HepG2 (cell line): ENCODE measurements around the gene FAM111B. TPM values are rescaled to one million over a fixed set of nuclear protein-coding genes. Genes with fewer than 3 reads are reported as not detected.

Experiments
- CREM ChIP-seq, 2 experiments: sonication (generic) in 1 of 2; formaldehyde crosslinking in 1 of 2; IDR thresholded peaks; 2 replicates each; pipeline versions ENCODE4 v1.4.0 to v1.6.1; 2016 to 2020; ENCODE audit warnings: antibody characterized with exemption in 1 of 2, mild to moderate bottlenecking in 1 of 2, missing genetic modification reagents in 1 of 2
- HNRNPLL ChIP-seq: fragments of 200-400 bp; formaldehyde crosslinking; IDR thresholded peaks from 2 replicates; pipeline ENCODE4 v1.6.1; 2017; ENCODE audit warnings: mild to moderate bottlenecking, low read depth, low read length; ENCODE audit not compliant: poor library complexity, severe bottlenecking
- HNRNPUL1 ChIP-seq: fragments of 200-400 bp; formaldehyde crosslinking; IDR thresholded peaks from 2 replicates; pipeline ENCODE4 v1.6.1; 2017; ENCODE audit warnings: low read depth, mild to moderate bottlenecking, low read length, moderate library complexity
- KMT2A ChIP-seq: sonication (generic); formaldehyde crosslinking; IDR thresholded peaks from 2 replicates; pipeline ENCODE4 v1.4.0; 2020; ENCODE audit warnings: missing genetic modification reagents
- LBX2 ChIP-seq: sonication (generic); formaldehyde crosslinking; IDR thresholded peaks from 2 replicates; pipeline ENCODE4 v1.5.0; 2020; ENCODE audit warnings: missing genetic modification reagents, mild to moderate bottlenecking, borderline replicate concordance
- TAF15 ChIP-seq: fragments of 200-400 bp; formaldehyde crosslinking; IDR thresholded peaks from one replicate; pipeline ENCODE4 v1.6.1; 2018; ENCODE audit warnings: mild to moderate bottlenecking, low read depth, low read length; ENCODE audit not compliant: poor library complexity, severe bottlenecking
- TGIF2 ChIP-seq: IDR thresholded peaks from 2 replicates; pipeline ENCODE4 v1.6.1; 2016; ENCODE audit warnings: control low read depth, missing compliant biosample characterization
- TOPORS ChIP-seq: sonication (generic); formaldehyde crosslinking; IDR thresholded peaks from 2 replicates; pipeline ENCODE4 v1.8.0; 2023; ENCODE audit warnings: mild to moderate bottlenecking, missing genetic modification reagents
- ZKSCAN5 ChIP-seq: sonication (generic); formaldehyde crosslinking; IDR thresholded peaks from 2 replicates; pipeline ENCODE4 v1.5.1; 2020; ENCODE audit warnings: mild to moderate bottlenecking, missing genetic modification reagents
- ZMYM4 ChIP-seq: sonication (generic); formaldehyde crosslinking; IDR thresholded peaks from 2 replicates; pipeline ENCODE4 v1.8.1; 2023; ENCODE audit warnings: mild to moderate bottlenecking, missing genetic modification reagents
- ZNF335 ChIP-seq: sonication (generic); formaldehyde crosslinking; IDR thresholded peaks from 2 replicates; pipeline ENCODE4 v1.4.0; 2020; ENCODE audit warnings: missing genetic modification reagents
- ZNF383 ChIP-seq: sonication (generic); formaldehyde crosslinking; IDR thresholded peaks from 2 replicates; pipeline ENCODE4 v1.4.0; 2020; ENCODE audit warnings: missing genetic modification reagents, mild to moderate bottlenecking, borderline replicate concordance
- ZNF598 ChIP-seq: sonication (generic); formaldehyde crosslinking; IDR thresholded peaks from 2 replicates; pipeline ENCODE4 v1.5.1; 2020; ENCODE audit warnings: mild to moderate bottlenecking, missing genetic modification reagents, borderline replicate concordance
- ZNF629 ChIP-seq: sonication (generic); formaldehyde crosslinking; conservative IDR thresholded peaks from 2 replicates; pipeline ENCODE4 v1.5.0; 2020; ENCODE audit warnings: missing genetic modification reagents
- ZNF652 ChIP-seq: IDR thresholded peaks from 2 replicates; pipeline ENCODE4 v1.6.1; 2016; ENCODE audit warnings: low read depth, borderline replicate concordance
- ZNF674 ChIP-seq: sonication (generic); formaldehyde crosslinking; IDR thresholded peaks from 2 replicates; pipeline ENCODE4 v1.5.0; 2020; ENCODE audit warnings: low read depth, mild to moderate bottlenecking, missing genetic modification reagents
- ZNF687 ChIP-seq: sonication (generic); formaldehyde crosslinking; IDR thresholded peaks from 2 replicates; pipeline ENCODE4 v1.5.1; 2020; ENCODE audit warnings: mild to moderate bottlenecking, missing genetic modification reagents, moderate library complexity
- ZNF703 ChIP-seq: sonication (generic); formaldehyde crosslinking; IDR thresholded peaks from 2 replicates; pipeline ENCODE4 v1.5.1; 2020; ENCODE audit warnings: missing genetic modification reagents, mild to moderate bottlenecking, moderate library complexity, borderline replicate concordance
- ZNF800 ChIP-seq: sonication (generic); formaldehyde crosslinking; IDR thresholded peaks from 2 replicates; pipeline ENCODE4 v1.4.0; 2020; ENCODE audit warnings: missing genetic modification reagents
- polyA plus RNA-seq, 8 experiments: library from polyadenylated mRNA; depleted of rRNA in 3 of 8; stranded (reverse) in 7 of 8; unstranded in 1 of 8; fragments of >200 nt; fragmentation: Illumina TruSeq in 4 of 8; extraction: Trizol in 4 of 8; gene quantifications; 2 replicates each; pipeline versions ENCODE4 v1.2.1 to v1.2.3, GENCODE V29; 2011 to 2016; ENCODE audit warnings: low read depth in 4 of 8, missing spikeins in 1 of 8, mixed read lengths in 1 of 8; ENCODE audit not compliant: insufficient read depth in 1 of 8
- total RNA-seq, 5 experiments: library from RNA; depleted of rRNA; stranded (reverse); fragments of >200 nt; fragmentation: Illumina TruSeq; extraction: Trizol; gene quantifications; 2 replicates each; pipeline ENCODE4 v1.2.3, GENCODE V29; 2016; ENCODE audit warnings: low read depth in 1 of 5
- TF ChIP-seq, protein P1 (sequence below): sonication (generic); formaldehyde crosslinking; IDR thresholded peaks from 2 replicates; pipeline ENCODE4 v1.4.0; 2020; ENCODE audit warnings: missing genetic modification reagents, borderline replicate concordance

The FAM111B gene
- total and polyA plus RNA-seq, 2 of the 13 experiments (the other 11 are each of a cell fraction or from before 2014, with no cell fraction given) = 1.6 to 28.2 TPM

GRCh38 chr11:59173080-59173963 lies 66.3 kb downstream of the FAM111B start (continued):
- TF ChIP-seq HNRNPLL (peak; percentile 57), TGIF2 (CRISPR knock-in tag) (no peak), CREM (IDR thresholded peaks at IDR 0.05) (no peak), CREM (CRISPR knock-in tag; IDR thresholded peaks at IDR 0.05) (no peak), ZNF800 (CRISPR knock-in tag) (peak; percentile 42; the same call in 1 of the 2 replicates), ZMYM4 (no peak), ZNF687 (peak; percentile 52), ZKSCAN5 (CRISPR knock-in tag) (no peak), ZNF674 (CRISPR knock-in tag) (no peak), ZNF383 (CRISPR knock-in tag) (no peak), ZNF335 (CRISPR knock-in tag) (no peak), KMT2A (CRISPR knock-in tag) (0 out of 2 replicates have a peak, but pooled peaks have one; percentile 4), ZNF703 (CRISPR knock-in tag) (no peak), LBX2 (no peak), TOPORS (0 out of 2 replicates have a peak, but pooled peaks have one; percentile 8), ZNF598 (CRISPR knock-in tag) (0 out of 2 replicates have a peak, but pooled peaks have one; percentile 32), TAF15 (peak; percentile 52), ZNF629 (no peak), ZNF652 (CRISPR knock-in tag) (no peak), HNRNPUL1 (no peak)
- TF ChIP-seq, protein P1, sequence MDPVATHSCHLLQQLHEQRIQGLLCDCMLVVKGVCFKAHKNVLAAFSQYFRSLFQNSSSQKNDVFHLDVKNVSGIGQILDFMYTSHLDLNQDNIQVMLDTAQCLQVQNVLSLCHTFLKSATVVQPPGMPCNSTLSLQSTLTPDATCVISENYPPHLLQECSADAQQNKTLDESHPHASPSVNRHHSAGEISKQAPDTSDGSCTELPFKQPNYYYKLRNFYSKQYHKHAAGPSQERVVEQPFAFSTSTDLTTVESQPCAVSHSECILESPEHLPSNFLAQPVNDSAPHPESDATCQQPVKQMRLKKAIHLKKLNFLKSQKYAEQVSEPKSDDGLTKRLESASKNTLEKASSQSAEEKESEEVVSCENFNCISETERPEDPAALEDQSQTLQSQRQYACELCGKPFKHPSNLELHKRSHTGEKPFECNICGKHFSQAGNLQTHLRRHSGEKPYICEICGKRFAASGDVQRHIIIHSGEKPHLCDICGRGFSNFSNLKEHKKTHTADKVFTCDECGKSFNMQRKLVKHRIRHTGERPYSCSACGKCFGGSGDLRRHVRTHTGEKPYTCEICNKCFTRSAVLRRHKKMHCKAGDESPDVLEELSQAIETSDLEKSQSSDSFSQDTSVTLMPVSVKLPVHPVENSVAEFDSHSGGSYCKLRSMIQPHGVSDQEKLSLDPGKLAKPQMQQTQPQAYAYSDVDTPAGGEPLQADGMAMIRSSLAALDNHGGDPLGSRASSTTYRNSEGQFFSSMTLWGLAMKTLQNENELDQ (CRISPR knock-in tag) = no peak
